ENCODE measurements around the gene ABLIM3. TPM values are rescaled to one million over a fixed set of nuclear protein-coding genes. Genes with fewer than 3 reads are reported as not detected.

Gene ABLIM3
- total RNA-seq, 2 experiments from 2014 or later: not detected

DNA sequence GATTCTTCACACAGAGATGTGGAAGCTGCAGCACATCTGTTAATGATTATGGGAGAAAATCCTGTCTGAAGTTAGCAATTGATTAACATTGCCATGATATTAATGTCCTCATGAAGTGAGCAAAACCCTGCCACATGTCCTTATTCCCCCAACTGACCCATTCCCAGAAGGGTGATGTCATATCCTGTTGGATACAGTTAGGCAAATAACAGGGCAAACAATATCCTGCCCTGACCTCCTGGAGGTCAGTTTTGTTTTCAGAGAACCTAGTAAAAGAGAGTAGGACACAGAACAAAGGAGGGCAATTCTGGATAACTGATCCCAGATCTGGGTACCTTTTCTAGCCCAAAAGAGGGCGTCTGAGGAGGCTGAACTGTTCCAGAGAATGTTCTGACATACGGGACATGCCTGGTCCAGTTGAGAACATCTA is 11.0 kb downstream of the ABLIM3 start:
- no peak overlapping the region for H3K4me2 ChIP-seq (ENCODE audit: low read length)
- BruUV-seq (replicated peaks): no TSS peak
- no peaks in the 10 kb centered on the region for H3K9me3 ChIP-seq (ENCODE audit: low read length)
- POLR2A ChIA-PET: no interaction called here
- H3K9me2 ChIP-seq (ENCODE audit: insufficient read depth, low read length): no peaks in the 10 kb centered on the region
- H2AFZ ChIP-seq (ENCODE audit: low read length): no peak overlapping the region
- no peak overlapping the region for H3K27ac ChIP-seq (ENCODE audit: low read depth, low read length, poor library complexity, severe bottlenecking)
- H3K79me2 ChIP-seq (ENCODE audit: insufficient read depth, low read depth, low read length): no peaks in the 10 kb centered on the region
- DNase-seq (ENCODE audit: low spot score): no peak
- TF ChIP-seq, protein P1, sequence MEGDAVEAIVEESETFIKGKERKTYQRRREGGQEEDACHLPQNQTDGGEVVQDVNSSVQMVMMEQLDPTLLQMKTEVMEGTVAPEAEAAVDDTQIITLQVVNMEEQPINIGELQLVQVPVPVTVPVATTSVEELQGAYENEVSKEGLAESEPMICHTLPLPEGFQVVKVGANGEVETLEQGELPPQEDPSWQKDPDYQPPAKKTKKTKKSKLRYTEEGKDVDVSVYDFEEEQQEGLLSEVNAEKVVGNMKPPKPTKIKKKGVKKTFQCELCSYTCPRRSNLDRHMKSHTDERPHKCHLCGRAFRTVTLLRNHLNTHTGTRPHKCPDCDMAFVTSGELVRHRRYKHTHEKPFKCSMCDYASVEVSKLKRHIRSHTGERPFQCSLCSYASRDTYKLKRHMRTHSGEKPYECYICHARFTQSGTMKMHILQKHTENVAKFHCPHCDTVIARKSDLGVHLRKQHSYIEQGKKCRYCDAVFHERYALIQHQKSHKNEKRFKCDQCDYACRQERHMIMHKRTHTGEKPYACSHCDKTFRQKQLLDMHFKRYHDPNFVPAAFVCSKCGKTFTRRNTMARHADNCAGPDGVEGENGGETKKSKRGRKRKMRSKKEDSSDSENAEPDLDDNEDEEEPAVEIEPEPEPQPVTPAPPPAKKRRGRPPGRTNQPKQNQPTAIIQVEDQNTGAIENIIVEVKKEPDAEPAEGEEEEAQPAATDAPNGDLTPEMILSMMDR (conservative IDR thresholded peaks at IDR 0.05; ENCODE audit: low read length): no peak
- no peak for TF ChIP-seq EZH2phosphoT487 (IDR thresholded peaks at IDR 0.05; ENCODE audit: borderline replicate concordance, low read depth, low read length)
- no peak overlapping the region for H3K4me3 ChIP-seq (ENCODE audit: low read depth, low read length, poor library complexity, severe bottlenecking)
- no peaks in the 10 kb centered on the region for H4K20me1 ChIP-seq (ENCODE audit: insufficient read depth, low read length)
- CTCF ChIA-PET (ENCODE audit: unreplicated experiment): no interaction called here
- no peaks in the 10 kb centered on the region for H3K4me1 ChIP-seq (ENCODE audit: insufficient read depth, low read length, poor library complexity, severe bottlenecking)
- intact Hi-C loops (cut with micrococcal nuclease; ENCODE audit: unreplicated experiment): no loop called here
- no peaks in the 10 kb centered on the region for H3K36me3 ChIP-seq (ENCODE audit: insufficient read depth, low read length)

DNA sequence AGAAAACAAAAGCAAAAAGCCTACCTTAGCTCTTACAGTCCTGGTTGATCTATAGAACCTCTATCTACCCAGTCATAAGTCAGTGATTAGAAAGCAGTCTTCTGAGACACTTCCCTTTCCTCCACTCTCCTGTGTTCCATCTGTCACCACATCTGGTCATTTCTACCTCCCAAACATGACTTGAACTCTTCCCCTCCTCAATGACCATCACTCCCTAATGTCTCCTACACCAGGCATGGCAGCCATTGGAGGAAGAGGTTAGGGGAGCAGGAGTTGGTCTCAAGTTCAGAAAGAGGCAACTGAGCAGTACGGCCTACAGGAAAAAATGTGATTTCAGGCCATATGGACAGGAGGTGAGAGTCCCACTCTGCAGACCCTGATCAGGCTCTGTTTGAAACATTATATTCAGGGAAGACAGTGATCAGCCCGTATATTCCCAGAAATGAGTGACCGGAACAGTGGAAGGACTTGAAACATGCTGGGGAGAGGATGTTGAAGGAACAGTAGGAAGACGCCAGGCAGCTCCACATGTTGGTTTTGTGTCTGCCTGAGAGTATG is 12.0 kb downstream of the ABLIM3 start:
- Histone ChIP-seq H3K79me2 (ENCODE audit: insufficient read depth, low read depth, low read length) (no peaks in the 10 kb centered on the region), H3K9me3 (ENCODE audit: low read length) (no peaks in the 10 kb centered on the region), H3K9me2 (ENCODE audit: insufficient read depth, low read length) (no peaks in the 10 kb centered on the region), H3K27ac (ENCODE audit: low read depth, low read length, poor library complexity, severe bottlenecking) (no peak overlapping the region), H3K4me1 (ENCODE audit: insufficient read depth, low read length, poor library complexity, severe bottlenecking) (no peaks in the 10 kb centered on the region), H4K20me1 (ENCODE audit: insufficient read depth, low read length) (no peaks in the 10 kb centered on the region), H3K4me3 (ENCODE audit: low read depth, low read length, poor library complexity, severe bottlenecking) (no peak overlapping the region), H3K4me2 (ENCODE audit: low read length) (no peak overlapping the region), H3K36me3 (ENCODE audit: insufficient read depth, low read length) (no peaks in the 10 kb centered on the region), H2AFZ (ENCODE audit: low read length) (no peak overlapping the region)
- DNase-seq (ENCODE audit: low spot score): no peak
- no TSS peak for BruUV-seq (replicated peaks)
- CTCF ChIA-PET (ENCODE audit: unreplicated experiment): no interaction called here
- TF ChIP-seq, protein P1 (conservative IDR thresholded peaks at IDR 0.05; ENCODE audit: low read length): no peak
- no peak for TF ChIP-seq EZH2phosphoT487 (IDR thresholded peaks at IDR 0.05; ENCODE audit: borderline replicate concordance, low read depth, low read length)
- intact Hi-C loops (cut with micrococcal nuclease; ENCODE audit: unreplicated experiment): no loop called here
- POLR2A ChIA-PET: no interaction called here

DNA sequence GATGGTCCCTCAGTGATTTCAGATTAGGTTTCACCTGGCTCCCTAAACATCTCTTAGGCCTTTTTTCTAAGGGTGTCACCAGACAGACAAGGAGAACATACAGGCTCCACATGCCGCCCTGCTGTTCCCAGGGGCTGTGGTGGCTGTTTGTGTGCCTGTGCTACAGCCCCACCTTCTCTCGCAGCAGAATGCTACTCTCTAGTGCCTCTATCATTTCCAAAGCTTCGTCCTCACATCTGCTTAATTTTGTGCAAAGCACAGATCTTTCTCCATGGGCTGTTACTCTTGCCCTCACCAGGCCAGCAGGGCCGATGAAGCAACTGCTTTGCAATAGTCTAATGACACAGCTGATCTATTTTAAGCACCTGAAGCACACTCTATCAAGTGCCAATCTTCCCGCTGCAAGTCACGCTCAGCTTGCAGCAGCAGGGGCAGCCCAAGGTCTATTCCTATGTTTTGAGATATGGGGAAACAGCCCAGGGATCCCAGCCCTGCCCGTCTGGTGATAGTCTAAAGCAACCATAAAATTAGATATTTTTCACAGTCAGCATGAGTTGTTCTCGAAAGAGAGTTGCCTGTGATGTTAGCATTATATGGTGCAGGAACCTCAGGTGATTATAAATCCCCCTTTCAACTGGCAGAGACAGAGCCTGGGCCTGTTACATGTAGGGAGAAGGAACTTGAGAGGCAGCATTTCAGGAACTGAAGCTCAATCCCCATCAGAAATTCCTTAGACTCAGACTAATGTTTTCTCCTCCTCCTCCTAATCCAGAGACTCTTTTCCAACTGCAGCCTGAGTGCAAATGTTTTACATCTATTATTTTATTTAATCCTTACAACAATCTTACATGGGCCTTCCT is 12.7 kb downstream of the ABLIM3 start:
- no peaks in the 10 kb centered on the region for H3K36me3 ChIP-seq (ENCODE audit: insufficient read depth, low read length)
- TF ChIP-seq, protein P1 (conservative IDR thresholded peaks at IDR 0.05; ENCODE audit: low read length): no peak
- TF ChIP-seq EZH2phosphoT487 (IDR thresholded peaks at IDR 0.05; ENCODE audit: borderline replicate concordance, low read depth, low read length): no peak
- H3K9me3 ChIP-seq (ENCODE audit: low read length): no peaks in the 10 kb centered on the region
- H3K4me2 ChIP-seq (ENCODE audit: low read length): no peak overlapping the region
- no TSS peak for BruUV-seq (replicated peaks)
- no peaks in the 10 kb centered on the region for H3K9me2 ChIP-seq (ENCODE audit: insufficient read depth, low read length)
- no peaks in the 10 kb centered on the region for H3K79me2 ChIP-seq (ENCODE audit: insufficient read depth, low read depth, low read length)
- DNase-seq (ENCODE audit: low spot score): no peak
- no peak overlapping the region for H2AFZ ChIP-seq (ENCODE audit: low read length)
- H4K20me1 ChIP-seq (ENCODE audit: insufficient read depth, low read length): no peaks in the 10 kb centered on the region
- intact Hi-C loops (cut with micrococcal nuclease; ENCODE audit: unreplicated experiment): no loop called here
- no peak overlapping the region for H3K4me3 ChIP-seq (ENCODE audit: low read depth, low read length, poor library complexity, severe bottlenecking)
- CTCF ChIA-PET (ENCODE audit: unreplicated experiment): no interaction called here
- no peak overlapping the region for H3K27ac ChIP-seq (ENCODE audit: low read depth, low read length, poor library complexity, severe bottlenecking)
- H3K4me1 ChIP-seq (ENCODE audit: insufficient read depth, low read length, poor library complexity, severe bottlenecking): no peaks in the 10 kb centered on the region
- POLR2A ChIA-PET: interaction anchor here (0.6 kb wide), 1 partner anchor 1227 kb away, joined by 3 read pairs; no protein-coding TSS in a partner anchor

Measured in OCI-LY7 (cell line).